Stimulated activated CD4-positive, alpha-beta T cell treated with anti-CD3 and anti-CD28 coated beads, Interleukin-4, amount 100 ng/mL, for 48 hours (primary cell): ENCODE results near the gene ABCG2.
"Not testable (repeated sequence)": the region's sequence is repeated elsewhere in the genome, so short reads cannot be mapped to it uniquely, and the experiment has no call there.

Experiments used
- DNase-seq, 2 donors: peaks; one replicate each; pipeline ENCODE4 v3.0.0-alpha.2; 2020; ENCODE audit warnings: low read depth in 2 of 2

ABCG2 gene

DNA sequence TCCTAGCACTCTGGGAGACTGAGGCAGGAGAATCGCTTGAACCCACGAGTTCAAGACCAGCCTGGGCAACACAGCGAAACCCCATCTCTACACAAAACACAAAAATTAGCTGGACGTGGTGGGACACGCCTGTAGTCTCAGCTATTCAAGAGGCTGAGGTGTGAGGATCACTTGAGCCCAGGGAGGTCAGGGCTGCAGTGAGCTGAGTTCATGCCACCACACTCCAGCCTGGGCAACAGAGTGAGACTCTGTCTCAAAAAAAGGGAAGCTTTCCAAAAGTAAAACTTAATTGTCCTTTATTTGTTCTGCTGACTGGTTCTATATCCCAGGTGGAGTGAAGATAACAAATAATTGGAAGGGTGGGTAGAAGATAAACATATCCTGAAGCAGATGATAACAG, 45.6 kb downstream of the ABCG2 start:
- no peak for DNase-seq

DNA sequence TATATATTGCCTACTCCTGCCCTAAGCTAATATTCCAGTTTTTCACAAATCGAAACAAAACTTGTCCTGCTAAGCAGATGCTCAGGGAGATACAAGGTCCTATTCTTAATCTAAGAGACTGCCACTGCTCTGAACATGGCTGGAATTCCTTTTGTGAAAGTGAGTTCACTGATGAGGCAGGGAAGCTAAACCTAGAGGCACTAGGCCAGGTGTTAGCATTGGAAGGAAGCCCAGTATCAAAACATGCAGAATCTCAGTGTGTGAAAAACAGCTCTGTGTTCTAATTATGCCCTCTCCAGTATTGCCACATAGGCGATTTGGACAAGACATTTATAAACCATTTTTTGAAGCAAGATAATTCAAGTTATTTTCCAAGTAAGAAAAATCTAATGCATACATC, 47.6 kb downstream of the ABCG2 start:
- no peak for DNase-seq

DNA sequence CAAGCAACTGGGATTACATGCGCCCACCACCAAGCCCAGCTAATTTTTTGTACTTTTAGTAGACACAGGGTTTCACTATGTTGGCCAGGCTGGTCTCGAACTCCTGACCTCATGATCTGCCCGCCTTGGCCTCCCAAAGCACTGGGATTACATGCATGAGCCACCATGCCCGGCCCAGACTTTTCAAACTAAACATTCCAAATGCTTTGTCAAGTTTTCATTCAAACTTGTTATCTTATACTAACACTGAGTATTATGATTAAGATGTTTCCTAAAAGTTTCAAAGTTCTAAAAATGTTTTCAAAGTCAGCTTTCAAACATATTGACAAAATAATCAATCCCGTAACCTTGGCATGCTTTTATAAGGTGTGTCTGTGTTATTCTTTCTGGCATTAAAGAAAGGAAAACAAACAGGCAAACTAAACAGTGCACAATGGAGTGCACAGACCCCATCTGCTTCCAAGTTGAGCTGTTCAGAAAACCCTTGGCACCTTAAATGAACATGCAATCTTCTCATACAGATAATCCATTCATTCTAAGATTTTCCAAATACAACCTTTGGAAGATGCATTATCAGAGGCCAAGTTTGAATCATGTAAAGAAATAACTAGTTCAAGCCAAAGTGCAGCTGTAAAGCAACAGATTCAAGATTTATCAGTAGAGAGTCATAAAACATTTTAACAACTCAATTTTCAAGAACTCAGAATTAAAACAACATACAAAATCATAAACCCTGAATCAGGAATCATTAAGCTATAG, 49.1 kb downstream of the ABCG2 start:
- no peak for DNase-seq

DNA sequence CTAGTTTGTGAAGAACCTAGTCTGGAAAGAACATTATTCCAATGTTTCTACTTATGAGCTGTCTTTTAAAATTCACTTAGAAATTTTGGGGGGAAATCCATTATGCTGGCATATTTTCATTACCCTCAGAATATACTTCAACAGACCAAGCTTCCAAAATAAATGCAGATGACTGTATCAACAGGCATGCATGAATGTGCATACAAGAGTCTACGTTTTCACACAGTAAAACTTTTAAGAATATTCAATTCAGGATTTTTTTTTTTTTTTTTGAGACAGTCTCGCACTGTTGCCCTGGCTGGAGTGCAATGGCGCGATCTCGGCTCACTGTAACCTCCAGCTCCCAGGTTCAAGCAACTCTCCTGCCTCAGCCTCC, 49.7 kb downstream of the ABCG2 start:
- no peak for DNase-seq

DNA sequence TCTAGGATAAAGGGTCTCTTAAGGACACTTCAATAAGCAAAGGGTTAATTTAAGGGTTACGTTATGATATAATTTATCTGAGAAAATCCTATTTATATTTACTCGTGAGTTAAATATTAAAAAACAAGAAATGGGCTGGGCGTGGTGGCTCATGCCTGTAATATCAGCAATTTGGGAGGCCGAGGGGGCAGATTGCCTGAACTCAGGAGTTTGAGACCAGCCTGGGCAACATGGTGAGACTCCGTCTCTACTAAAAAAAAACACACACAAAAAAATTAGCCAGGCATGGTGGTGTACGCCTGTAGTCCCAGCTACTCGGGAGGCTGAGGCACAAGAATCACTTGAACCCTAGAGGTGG, 50.4 kb downstream of the ABCG2 start:
- DNase-seq, result not testable (repeated sequence)

DNA sequence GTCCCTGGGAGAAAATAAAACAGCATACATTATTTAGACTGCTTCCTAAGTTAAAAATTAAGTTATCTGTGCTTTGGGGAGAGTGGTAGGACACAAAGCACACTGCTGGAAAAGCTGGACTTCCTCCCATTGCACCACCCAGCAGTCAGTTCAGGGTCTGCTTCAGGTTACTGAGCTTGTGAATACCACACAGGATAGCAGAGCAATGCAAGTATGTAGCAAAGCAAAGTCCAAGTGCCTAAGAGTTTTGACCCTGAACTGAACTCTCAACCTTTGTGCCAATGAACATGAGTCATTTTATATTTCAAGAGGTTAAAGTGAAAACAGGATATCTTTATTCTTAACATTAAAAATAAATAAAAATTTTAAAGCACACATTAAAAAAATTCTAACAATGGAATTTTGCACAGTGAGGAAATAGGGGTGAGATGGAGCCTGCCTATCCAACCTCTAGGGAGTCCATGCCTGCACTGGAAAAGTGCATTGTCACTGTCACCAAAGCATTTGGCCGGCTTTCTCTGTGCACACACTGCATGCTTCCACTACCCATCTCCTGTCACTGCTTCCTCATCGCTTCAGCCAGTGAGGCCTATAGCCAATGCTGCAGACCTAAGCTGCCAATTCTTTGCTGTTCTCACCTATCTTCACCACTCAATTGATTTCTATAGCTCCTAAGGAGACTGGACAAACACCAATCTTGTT, 50.9 kb downstream of the ABCG2 start:
- no peak for DNase-seq

DNA sequence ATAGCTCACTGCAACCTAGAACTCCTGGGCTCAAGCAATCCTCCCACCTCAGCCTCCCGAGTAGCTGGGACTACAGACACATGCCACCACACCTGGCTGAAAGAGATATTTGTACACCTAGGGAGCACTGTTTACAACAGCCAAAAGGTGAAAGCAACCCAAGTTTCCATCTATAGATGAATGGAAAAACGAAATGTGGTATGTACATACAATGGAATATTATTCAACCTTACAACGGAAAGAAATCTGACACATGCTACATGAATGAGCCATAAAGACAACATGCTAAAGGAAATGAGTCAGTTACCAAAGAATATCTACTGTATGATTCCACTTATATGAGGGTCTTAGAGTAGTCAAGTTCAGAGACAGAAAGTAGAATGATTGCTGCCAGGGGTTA, 52.2 kb downstream of the ABCG2 start:
- DNase-seq, result no peak

DNA sequence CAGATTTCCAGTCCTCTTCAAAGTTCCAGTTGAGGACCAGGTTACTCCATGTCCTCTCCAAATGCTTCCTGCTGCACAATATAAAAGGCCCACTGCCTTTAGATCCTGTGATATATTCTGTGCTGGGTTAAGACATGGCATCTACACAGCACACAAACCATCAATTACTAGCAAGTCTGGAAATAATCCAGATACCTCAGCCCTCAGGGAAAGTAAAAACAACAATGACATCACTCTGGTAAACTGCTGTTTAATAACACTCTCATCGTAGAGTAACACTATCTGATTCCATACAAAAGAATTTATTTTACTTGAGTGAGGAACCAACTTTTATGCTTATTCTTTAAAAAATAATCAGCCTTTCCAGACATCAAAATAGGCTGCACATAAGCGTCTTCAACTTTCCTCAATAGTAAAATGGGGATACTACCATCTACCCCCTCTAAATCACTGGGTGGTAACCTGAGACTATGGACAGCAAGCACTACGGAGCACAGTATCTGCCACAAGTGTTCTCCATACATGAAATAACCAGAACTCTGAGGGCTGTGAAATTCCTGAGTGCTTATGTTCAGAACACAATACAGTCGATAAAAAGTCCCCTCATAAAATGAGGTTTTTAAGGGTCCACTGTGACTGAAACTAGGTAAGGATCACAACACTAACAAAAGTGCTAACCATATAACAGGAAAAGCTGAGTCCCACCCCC, 53.4 kb downstream of the ABCG2 start:
- DNase-seq, result no peak

DNA sequence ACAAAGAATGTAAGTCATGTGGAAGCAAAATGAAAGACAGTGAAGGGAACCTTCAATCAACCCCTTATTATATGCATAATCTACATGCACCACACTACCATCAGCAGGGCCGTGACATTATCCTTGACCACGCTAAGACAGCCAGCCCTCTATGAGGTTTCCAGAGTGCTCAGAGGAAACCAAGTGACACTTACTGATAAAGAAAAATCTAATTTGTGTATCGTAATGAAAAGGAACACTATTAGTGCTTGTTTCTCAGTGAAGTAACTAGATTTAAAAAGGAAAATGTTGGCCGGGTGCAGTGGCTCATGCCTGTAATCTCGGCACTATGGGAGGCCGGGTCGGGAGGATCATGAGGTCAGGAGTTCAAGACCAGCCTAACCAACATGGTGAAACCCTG, 56.4 kb downstream of the ABCG2 start:
- no peak for DNase-seq

DNA sequence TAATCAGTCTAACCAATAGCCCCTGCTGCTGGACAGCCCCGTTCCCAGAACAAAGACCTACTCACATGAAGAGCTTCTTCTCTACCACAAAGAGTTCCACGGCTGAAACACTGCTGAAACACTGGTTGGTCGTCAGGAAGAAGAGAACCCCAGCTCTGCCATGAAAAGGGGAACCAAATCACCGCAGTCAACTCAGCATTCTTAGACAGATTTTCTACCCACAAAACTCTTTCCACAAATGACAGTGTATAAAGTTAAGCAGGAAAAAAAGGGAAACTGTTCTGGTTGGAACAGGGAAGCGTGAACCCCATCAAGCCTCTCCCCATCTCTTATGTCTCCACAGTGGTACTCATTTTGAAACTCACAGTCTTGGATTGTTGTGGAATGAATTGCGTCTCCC, 57.3 kb downstream of the ABCG2 start:
- DNase-seq, result no peak

DNA sequence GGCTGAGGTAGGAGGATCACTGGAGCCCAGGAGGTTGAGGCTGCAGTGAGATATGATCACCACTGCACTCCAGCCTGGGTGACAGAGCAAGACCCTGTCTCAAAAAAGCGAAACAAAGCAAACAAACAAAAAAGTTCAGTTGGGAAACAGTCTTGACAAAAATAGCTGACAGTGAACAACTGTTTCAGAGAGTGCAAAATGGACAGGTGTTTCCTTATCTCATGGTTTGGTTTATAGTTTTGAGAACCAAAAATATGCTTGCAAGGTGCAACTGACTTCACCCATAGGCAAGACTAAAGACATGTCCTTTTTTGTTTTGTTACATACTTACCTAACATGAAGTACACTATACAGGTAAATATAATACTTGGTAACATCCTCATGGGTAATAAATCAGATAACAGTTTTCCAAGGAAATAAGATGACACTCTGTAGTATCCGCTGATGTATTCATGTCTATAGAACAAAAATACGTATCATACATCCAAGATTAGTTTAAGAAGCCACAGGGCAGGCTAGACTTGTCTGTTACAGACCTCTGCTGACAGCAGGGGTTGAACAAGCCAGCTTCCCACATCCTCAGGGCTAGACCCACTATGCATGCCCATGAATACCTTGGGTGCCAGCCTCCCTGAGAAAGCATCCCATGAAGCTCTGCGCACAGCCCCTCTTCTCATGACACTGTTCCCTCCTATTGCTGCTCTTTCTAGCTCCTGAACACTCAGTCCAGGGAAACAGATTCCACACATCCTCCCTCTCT, 59.3 kb downstream of the ABCG2 start:
- DNase-seq, result no peak

DNA sequence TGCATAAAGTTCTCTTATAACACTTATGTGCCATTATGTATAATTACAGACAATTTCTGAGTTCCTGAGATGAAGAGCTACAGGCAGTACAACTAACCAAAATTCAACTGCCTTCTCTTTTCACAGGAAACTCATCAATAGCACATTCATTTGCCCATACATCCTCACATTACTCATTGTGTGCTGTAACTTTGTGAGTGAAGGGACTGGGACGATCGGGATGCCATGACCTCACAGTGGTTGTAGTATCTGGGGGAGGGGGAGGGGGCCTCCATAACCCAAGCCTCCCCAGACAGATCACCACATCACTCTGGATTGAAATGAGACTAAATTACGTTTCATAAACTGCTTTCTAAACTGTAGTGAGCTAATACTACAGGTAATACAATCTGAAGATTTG, 60.7 kb downstream of the ABCG2 start:
- no peak for DNase-seq

DNA sequence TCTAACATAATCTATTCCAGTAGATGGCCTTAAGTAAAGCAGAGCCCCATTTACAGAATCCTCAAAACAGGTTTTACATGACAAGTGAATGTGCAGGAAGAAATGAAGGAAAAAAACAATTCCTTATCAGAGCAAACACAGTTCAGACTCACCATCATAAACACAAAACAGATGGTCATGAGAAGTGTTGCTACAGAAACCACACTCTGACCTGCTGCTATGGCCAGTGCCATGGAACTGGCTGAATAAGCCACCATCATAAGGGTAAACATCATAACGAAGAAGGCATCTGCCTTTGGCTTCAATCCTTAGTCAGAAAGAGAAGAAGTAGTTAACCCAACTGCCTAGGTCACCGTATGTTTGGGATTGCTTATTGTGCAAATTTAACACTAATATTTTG, 61.1 kb downstream of the ABCG2 start:
- no peak for DNase-seq

DNA sequence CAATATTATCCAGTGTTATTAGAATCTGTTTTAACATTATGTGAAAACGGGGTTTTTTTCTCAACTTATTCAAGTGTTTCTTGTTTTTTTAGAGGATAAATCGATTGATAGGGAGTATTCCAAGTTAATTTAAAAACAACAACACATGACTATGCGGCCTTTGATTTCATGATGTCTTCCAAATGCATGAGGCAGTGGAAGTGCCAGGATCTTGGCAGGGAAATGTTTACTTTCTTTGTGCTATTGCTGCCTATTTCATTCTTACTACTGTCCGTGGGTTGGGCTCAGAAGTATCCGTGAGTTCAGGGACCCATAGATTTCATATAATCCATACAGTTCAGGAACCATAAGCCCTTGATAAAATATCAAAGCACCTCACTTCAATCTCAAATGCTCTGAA, 64.6 kb downstream of the ABCG2 start:
- no peak for DNase-seq

DNA sequence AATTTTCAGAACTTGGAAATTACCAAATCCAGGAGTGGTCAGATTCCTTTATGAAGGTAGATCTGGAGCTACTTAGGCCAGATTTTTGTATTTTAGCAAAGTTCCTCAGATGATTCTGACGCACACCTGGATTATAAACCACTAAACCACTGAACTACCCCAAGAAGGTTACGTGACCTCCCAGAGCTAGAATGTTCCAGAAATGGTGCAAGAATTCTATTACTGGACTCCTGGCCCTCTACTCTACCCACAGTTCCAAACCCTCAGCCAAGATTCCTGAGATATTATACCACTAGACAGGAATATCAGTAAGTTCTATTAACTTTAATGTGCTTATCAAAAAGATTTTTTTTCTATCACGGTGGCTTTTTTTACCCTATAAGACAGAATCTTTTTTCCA, 67.1 kb downstream of the ABCG2 start:
- no peak for DNase-seq

DNA sequence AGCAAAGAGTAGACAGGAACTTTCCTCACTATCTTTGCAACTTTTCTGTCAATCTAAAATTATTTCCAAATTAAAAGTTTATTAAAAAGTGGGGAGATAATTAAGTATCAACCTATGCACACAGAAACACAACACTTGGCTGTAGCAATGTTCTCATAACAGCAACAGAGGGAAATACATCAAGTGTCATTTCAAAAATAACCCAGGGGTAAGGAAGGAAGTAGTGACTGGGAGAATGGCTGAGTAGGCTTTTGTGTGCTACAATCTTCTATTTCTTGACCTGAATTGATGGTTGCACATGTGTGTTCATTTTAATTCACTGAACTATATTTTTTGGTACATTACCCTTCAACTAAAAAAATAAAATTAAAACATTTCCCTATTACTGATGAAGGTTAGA, 67.5 kb downstream of the ABCG2 start:
- no peak for DNase-seq

DNA sequence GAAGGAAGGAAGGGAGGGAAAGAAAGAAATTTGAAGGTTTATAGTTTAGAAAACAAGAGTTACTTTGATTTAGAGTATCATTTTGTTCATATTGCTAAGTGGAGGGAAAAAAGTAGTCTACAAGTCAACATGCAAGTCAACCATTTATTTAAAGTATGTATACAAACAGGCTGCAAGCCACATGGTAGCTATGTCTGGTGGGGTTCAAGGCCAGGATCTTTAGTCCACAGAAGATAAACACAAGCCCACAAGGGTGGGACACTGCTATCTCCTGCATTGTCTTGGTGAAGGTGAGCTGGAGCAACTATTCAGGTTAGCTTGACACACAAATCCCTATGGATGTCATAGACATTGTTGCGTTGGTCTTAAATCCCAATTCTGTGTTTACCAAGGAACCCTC, 71.4 kb downstream of the ABCG2 start:
- no peak for DNase-seq

DNA sequence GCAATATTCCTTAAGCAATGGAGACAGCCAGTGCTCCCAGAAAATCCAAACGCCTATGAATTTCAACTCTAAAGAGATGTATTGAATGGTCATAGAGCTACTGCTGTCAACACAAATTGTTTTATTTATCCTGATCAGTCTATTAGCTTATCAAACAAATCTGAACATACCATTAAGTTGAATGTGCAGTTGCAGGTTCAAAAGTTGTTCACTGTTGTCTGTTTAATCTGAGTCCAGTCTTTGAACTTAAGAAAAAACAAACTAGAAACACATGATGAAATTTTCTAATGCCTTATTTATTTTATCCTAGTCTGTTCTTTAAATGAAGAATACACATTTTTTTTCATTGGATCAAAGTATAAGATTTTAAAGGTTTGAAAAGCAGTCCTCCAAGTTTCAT, 77.8 kb downstream of the ABCG2 start:
- no peak for DNase-seq

DNA sequence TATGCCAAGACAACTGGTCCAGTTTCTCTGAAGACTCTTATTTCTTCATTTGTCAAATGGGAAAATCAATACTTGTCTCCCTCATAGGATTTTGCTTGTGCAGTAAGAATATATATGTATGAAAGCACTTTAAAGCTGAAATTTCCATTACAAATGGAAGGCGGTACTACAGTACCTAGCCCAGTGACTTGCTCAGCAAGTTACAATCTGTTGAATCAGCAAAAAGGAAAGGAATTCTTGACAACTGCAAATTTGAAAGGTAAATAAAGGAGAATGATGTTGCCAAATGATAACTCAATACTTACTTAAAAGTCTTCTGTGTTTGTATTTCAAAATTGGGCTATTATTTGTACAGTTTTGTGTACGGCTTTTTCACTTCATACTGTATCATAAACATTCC, 79.9 kb downstream of the ABCG2 start:
- no peak for DNase-seq

DNA sequence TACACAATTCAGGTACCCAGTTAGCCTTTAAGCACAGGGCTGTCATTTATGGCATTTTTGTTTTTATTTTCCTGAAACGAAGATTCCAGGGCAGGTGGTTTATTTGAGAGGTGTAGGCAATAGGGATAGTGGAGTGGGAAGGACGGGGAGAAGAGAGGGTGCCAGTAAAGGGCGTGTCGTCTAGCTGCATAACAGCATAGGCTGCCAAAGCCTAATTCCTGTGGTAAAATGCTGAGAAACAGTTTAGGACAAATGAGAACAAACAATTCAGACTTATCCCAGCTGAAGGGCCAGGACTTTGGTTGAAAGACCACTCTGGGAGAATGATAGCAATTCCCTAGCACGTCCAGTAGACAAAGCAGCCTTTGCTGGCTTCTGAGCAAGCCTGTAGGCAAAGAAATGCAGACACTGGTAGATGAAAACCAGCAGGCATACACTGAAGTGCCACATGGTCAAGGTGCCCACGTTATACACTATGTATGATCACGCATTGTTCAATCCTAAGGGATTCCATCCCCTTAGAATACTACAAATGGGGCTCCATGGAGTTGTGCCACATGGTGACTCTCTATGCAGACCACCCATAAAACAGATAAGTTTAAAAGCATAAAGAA, 80.4 kb downstream of the ABCG2 start:
- DNase-seq, result no peak

DNA sequence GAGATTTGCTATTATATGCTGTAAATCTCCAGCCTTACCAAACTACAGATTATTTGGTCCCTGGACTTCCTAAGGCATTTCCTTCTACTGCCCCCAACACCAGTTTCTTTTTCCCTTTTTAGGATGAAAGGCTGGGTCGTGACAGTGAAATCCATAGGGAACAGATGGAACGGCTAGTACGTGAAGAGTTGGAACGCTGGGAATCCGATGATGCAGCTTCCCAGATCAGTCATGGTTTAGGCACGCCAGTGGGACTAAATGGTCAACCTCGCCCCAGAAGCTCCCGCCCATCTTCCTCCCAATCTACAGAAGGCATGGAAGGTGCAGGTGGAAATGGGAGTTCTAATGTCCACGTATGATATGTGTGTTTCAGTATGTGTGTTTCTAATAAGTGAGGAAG, 83.1 kb downstream of the ABCG2 start:
- no peak for DNase-seq

DNA sequence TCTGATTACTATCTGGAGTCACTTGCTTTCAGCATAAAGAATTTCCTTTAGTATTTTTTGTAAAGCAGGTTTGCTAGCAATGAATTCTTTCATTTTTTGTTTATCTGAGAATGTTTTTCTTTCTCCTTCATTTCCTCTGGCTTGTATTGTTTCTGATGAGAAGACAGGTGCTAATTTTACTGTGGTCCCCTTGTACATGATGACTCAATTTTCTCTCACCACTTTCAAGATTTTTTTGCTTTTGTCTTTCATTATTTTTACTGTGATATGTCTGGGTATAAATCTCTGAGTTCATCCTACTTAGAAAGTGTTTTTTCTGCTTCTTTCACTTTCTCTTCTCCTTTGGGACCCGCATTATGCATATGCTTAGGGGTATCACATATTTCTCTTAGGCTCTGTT, 88.4 kb downstream of the ABCG2 start:
- DNase-seq, result no peak
